CD4-positive, alpha-beta T cell (primary cell): ENCODE data around the gene TENT5A. TPM values are rescaled to one million over a fixed set of nuclear protein-coding genes. Genes with fewer than 3 reads are reported as not detected.

Experiments used
- ATAC-seq: fragments of 200-7000 bp; cut with Tn5 transposase; one replicate; pipeline ENCODE4 v1.10.0; 2022; ENCODE audit warnings: mild to moderate bottlenecking; ENCODE audit not compliant: poor library complexity
- CTCF ChIA-PET: fragments of 350-600 bp; sonication (Branson Sonifier 250); formaldehyde crosslinking; loops from one replicate; lab custom pipeline; 2021; ENCODE audit warnings: antibody characterized with exemption, inconsistent platforms; lab: Charles Lee
- POLR2A ChIA-PET: fragments of 350-600 bp; sonication (Branson Sonifier 250); formaldehyde crosslinking; loops from one replicate; lab custom pipeline; 2021; ENCODE audit warnings: antibody characterized with exemption, inconsistent platforms; lab: Charles Lee
- DNase-seq, 14 experiments: peaks; one replicate each; pipeline ENCODE4 v3.0.0-alpha.2; 2013 to 2020; ENCODE audit warnings: mixed read lengths in 2 of 14
- H3K27ac ChIP-seq, 2 donors: one replicate each; pipeline versions ENCODE4 v1.5.1 to v1.7.0; 2013; ENCODE audit warnings: low read length in 2 of 2, low read depth in 1 of 2, mild to moderate bottlenecking in 1 of 2
- H3K27me3 ChIP-seq, 2 experiments: 1 replicate in 1 of 2; 2 replicates in 1 of 2; pipeline versions ENCODE4 v1.6.1 to v1.7.0; 2013; ENCODE audit warnings: low read length in 2 of 2, control low read depth in 1 of 2, mild to moderate bottlenecking in 1 of 2, moderate library complexity in 1 of 2; ENCODE audit not compliant: insufficient read depth in 2 of 2, control insufficient read depth in 1 of 2
- H3K36me3 ChIP-seq: one replicate; pipeline ENCODE4 v1.6.1; 2013; ENCODE audit warnings: low read length, control low read depth; ENCODE audit not compliant: insufficient read depth
- H3K4me1 ChIP-seq: one replicate; pipeline ENCODE4 v1.6.1; 2013; ENCODE audit warnings: low read length, control low read depth; ENCODE audit not compliant: insufficient read depth
- H3K4me3 ChIP-seq: one replicate; pipeline ENCODE4 v1.5.1; 2013; ENCODE audit warnings: mild to moderate bottlenecking, low read length, moderate library complexity
- H3K9me3 ChIP-seq, 2 experiments: 1 replicate in 1 of 2; 2 replicates in 1 of 2; pipeline versions ENCODE4 v1.6.1 to v1.7.0; 2013; ENCODE audit warnings: low read length in 2 of 2, mild to moderate bottlenecking in 2 of 2, control low read depth in 1 of 2, moderate library complexity in 1 of 2; ENCODE audit not compliant: control insufficient read depth in 1 of 2, insufficient read depth in 1 of 2
- H3K27ac Mint-ChIP-seq: one replicate; pipeline ENCODE4 v1.8.0; 2020; ENCODE audit warnings: mixed read lengths
- H3K27me3 Mint-ChIP-seq: one replicate; pipeline ENCODE4 v1.8.0; 2021; ENCODE audit warnings: mixed read lengths
- H3K36me3 Mint-ChIP-seq: one replicate; pipeline ENCODE4 v1.8.0; 2021; ENCODE audit warnings: low read depth, mixed read lengths
- H3K4me1 Mint-ChIP-seq: one replicate; pipeline ENCODE4 v1.8.0; 2021; ENCODE audit warnings: low read depth, mixed read lengths
- H3K4me3 Mint-ChIP-seq: one replicate; pipeline ENCODE4 v1.8.0; 2020; ENCODE audit warnings: mild to moderate bottlenecking, mixed read lengths
- H3K9me3 Mint-ChIP-seq: one replicate; pipeline ENCODE4 v1.8.0; 2020; ENCODE audit warnings: mixed read lengths
- CTCF ChIP-seq: fragments of 200-600 bp; IDR thresholded peaks from one replicate; pipeline ENCODE4 v1.8.0; 2022; ENCODE audit warnings: antibody characterized with exemption, mild to moderate bottlenecking
- intact Hi-C, 2 experiments: fragments of 100-400 bp; cut with DNase I in 1 of 2; cut with micrococcal nuclease in 1 of 2; formaldehyde crosslinking; loops; one replicate each; pipeline versions ENCODE4 v1.15.1 to v1.9.0; 2023 to 2025; cut with DNase I, micrococcal nuclease
- total RNA-seq, 174 experiments: library from RNA in 2 of 174; stranded (reverse) in 2 of 174; gene quantifications; one replicate each; pipeline ENCODE4 v1.2.3 and lab custom pipeline; 2021 to 2026

TENT5A gene
- total RNA-seq, 2 experiments from 2014 or later = 6.3 to 6.7 TPM

- Histone ChIP-seq H3K27ac (no peak overlapping the region), H3K9me3 (no peaks in the 10 kb centered on the region), H3K4me1 (no peaks in the 10 kb centered on the region), H3K4me3 (no peak overlapping the region), H3K36me3 (no peaks in the 10 kb centered on the region), H3K27me3 (no peaks in the 10 kb centered on the region)
- TF ChIP-seq CTCF = no peak
- no peaks in the 10 kb centered on the region for H3K4me1 Mint-ChIP-seq
- H3K36me3 Mint-ChIP-seq = no peaks in the 10 kb centered on the region
- no peak overlapping the region for H3K4me3 Mint-ChIP-seq
- no peak overlapping the region for H3K27ac Mint-ChIP-seq
- ATAC-seq (no peak), DNase-seq (no peak)
- H3K27me3 Mint-ChIP-seq = no peaks in the 10 kb centered on the region
- H3K9me3 Mint-ChIP-seq = peaks cover 2% of the 10 kb centered on the region
- ChIA-PET POLR2A (interaction anchor here (0.6 kb wide), 1 partner anchor 478 kb away, joined by 3 read pairs; no protein-coding TSS in a partner anchor), CTCF (no interaction called here)
- intact Hi-C loops = no loop called here
These were observed 39.3 kb downstream of the TENT5A start for GRCh38 chr6:81713205-81713604.

GRCh38 chr6:81708113-81708699 lies 44.3 kb downstream of the TENT5A start:
- no peaks in the 10 kb centered on the region for H3K27me3 Mint-ChIP-seq
- no peaks in the 10 kb centered on the region for H3K36me3 Mint-ChIP-seq
- no peak for ATAC-seq
- H3K27ac Mint-ChIP-seq = no peak overlapping the region
- ChIA-PET POLR2A (no interaction called here), CTCF (no interaction called here)
- no peaks in the 10 kb centered on the region for H3K27me3 ChIP-seq
- H3K9me3 Mint-ChIP-seq = peaks cover 2% of the 10 kb centered on the region
- no peak overlapping the region for H3K4me3 ChIP-seq
- intact Hi-C loops = no loop called here
- no peak overlapping the region for H3K4me3 Mint-ChIP-seq
- no peaks in the 10 kb centered on the region for H3K4me1 Mint-ChIP-seq
- no peak overlapping the region for H3K27ac ChIP-seq
- no peak for TF ChIP-seq CTCF
- no peaks in the 10 kb centered on the region for H3K4me1 ChIP-seq
- no peaks in the 10 kb centered on the region for H3K9me3 ChIP-seq
- DNase-seq = no peak
- H3K36me3 ChIP-seq = no peaks in the 10 kb centered on the region

- no peaks in the 10 kb centered on the region for H3K36me3 ChIP-seq
- no peaks in the 10 kb centered on the region for H3K27me3 ChIP-seq
- H3K4me3 ChIP-seq = no peak overlapping the region
- ChIA-PET POLR2A (no interaction called here), CTCF (no interaction called here)
- Mint-ChIP-seq H3K27ac (no peak overlapping the region), H3K27me3 (no peaks in the 10 kb centered on the region), H3K36me3 (no peaks in the 10 kb centered on the region), H3K4me1 (no peaks in the 10 kb centered on the region), H3K9me3 (no peaks in the 10 kb centered on the region), H3K4me3 (no peak overlapping the region)
- ATAC-seq = no peak
- H3K4me1 ChIP-seq = no peaks in the 10 kb centered on the region
- no peak for DNase-seq
- intact Hi-C loops = no loop called here
- no peak for TF ChIP-seq CTCF
- no peak overlapping the region for H3K27ac ChIP-seq
- H3K9me3 ChIP-seq = no peaks in the 10 kb centered on the region
These were observed 47.8 kb downstream of the TENT5A start for GRCh38 chr6:81704700-81705099.
